ENCODE measurements around the gene MGP. TPM values are rescaled to one million over a fixed set of nuclear protein-coding genes. Genes with fewer than 3 reads are reported as not detected.

MGP gene
- 100 to 1,000 TPM; 651 to 789 TPM for total RNA-seq
- polyA plus RNA-seq (ENCODE audit: insufficient read length in 6 of 6), result 100 to 1,000 TPM in 1 of 6 donors, 10 to 100 TPM in 5; 78.8 to 102 (median 82.6) TPM
- long read RNA-seq, donor 1, transcript MGP-203 (4 exons, 1,405 nt), result major isoform, 146 of 158 reads
- long read RNA-seq, donor 1, partial matches to known transcripts, result 0 of 158 reads
- long read RNA-seq, donor 1, other reads (novel, unspliced or antisense), result 11 of 158 reads
- long read RNA-seq, donor 2, transcript MGP-203 (4 exons, 1,405 nt), result major isoform, 64 of 64 reads
- long read RNA-seq, donor 2, partial matches to known transcripts, result 0 of 64 reads
- long read RNA-seq, donor 2, other reads (novel, unspliced or antisense), result 0 of 64 reads
- long read RNA-seq, donor 3, transcript MGP-203 (4 exons, 1,405 nt), result major isoform, 22 of 27 reads
- long read RNA-seq, donor 3, partial matches to known transcripts, result 5 of 27 reads
- long read RNA-seq, donor 3, other reads (novel, unspliced or antisense), result 0 of 27 reads
- long read RNA-seq, donor 4, transcript MGP-203 (4 exons, 1,405 nt), result major isoform, 996 of 1,037 reads
- long read RNA-seq, donor 4, partial matches to known transcripts, result 3 of 1,037 reads
- long read RNA-seq, donor 4, other reads (novel, unspliced or antisense), result 37 of 1,037 reads
- long read RNA-seq, donor 5, transcript MGP-203 (4 exons, 1,405 nt), result major isoform, 91 of 110 reads
- long read RNA-seq, donor 5, partial matches to known transcripts, result 13 of 110 reads
- long read RNA-seq, donor 5, other reads (novel, unspliced or antisense), result 6 of 110 reads
- long read RNA-seq, donor 6, transcript MGP-203 (4 exons, 1,405 nt), result major isoform, 75 of 75 reads
- long read RNA-seq, donor 6, partial matches to known transcripts, result 0 of 75 reads
- long read RNA-seq, donor 6, other reads (novel, unspliced or antisense), result 0 of 75 reads
- long read RNA-seq, donor 7, transcript MGP-203 (4 exons, 1,405 nt), result major isoform, 16 of 21 reads
- long read RNA-seq, donor 7, partial matches to known transcripts, result 0 of 21 reads
- long read RNA-seq, donor 7, other reads (novel, unspliced or antisense), result 5 of 21 reads
- long read RNA-seq, donor 8, transcript MGP-203 (4 exons, 1,405 nt), result major isoform, 29 of 29 reads
- long read RNA-seq, donor 8, partial matches to known transcripts, result 0 of 29 reads
- long read RNA-seq, donor 8, other reads (novel, unspliced or antisense), result 0 of 29 reads
- long read RNA-seq, donor 9, partial matches to known transcripts, result 0 of 2 reads
- long read RNA-seq, donor 9, other reads (novel, unspliced or antisense), result 0 of 2 reads
- long read RNA-seq, donor 10, transcript MGP-203 (4 exons, 1,405 nt), result major isoform, 571 of 606 reads
- long read RNA-seq, donor 10, partial matches to known transcripts, result 0 of 606 reads
- long read RNA-seq, donor 10, other reads (novel, unspliced or antisense), result 35 of 606 reads
- long read RNA-seq, donor 11, transcript MGP-203 (4 exons, 1,405 nt), result major isoform, 18 of 18 reads
- long read RNA-seq, donor 11, partial matches to known transcripts, result 0 of 18 reads
- long read RNA-seq, donor 11, other reads (novel, unspliced or antisense), result 0 of 18 reads
- long read RNA-seq, donor 12, transcript MGP-203 (4 exons, 1,405 nt), result major isoform, 24 of 24 reads
- long read RNA-seq, donor 12, partial matches to known transcripts, result 0 of 24 reads
- long read RNA-seq, donor 12, other reads (novel, unspliced or antisense), result 0 of 24 reads

GRCh38 chr12:14885718-14886221 lies at the start of gene MGP:
Gene MGP (minus strand): TSS chr12:14885854. CDS start chr12:14885791, 63 bp downstream.
- Histone ChIP-seq H3K36me3 (peaks cover 0 to 5% of the 10 kb centered on the region in 2 donors), H3K4me3 (peak within 1 kb of the TSS; percentile 15 to 30), H3K9me3 (no peaks in the 10 kb centered on the region), H3K27ac (peak within 1 kb of the TSS; percentile 61 to 87), H3K27me3 (no peaks in the 10 kb centered on the region), H3K4me1 (peaks cover 0 to 35% of the 10 kb centered on the region in 2 donors)
- peak; percentile 76 for ATAC-seq
- DNase-seq, result peak in 1 of 4 donors; percentile 37
- intact Hi-C loops (cut with DNase I), result no loop called here
- TF ChIP-seq CTCF (IDR thresholded peaks at IDR 0.05), result no peak

GRCh38 chr12:14935031-14935430 lies 49.4 kb upstream of the MGP start:
- H3K4me3 ChIP-seq, result no peak overlapping the region
- peak; percentile 69 for ATAC-seq
- H3K27ac ChIP-seq, result no peak overlapping the region
- H3K9me3 ChIP-seq, result no peaks in the 10 kb centered on the region
- peaks cover 0 to 14% of the 10 kb centered on the region in 2 donors for H3K4me1 ChIP-seq
- intact Hi-C loops (cut with DNase I), result no loop called here
- H3K27me3 ChIP-seq, result no peaks in the 10 kb centered on the region
- no peak for TF ChIP-seq CTCF (IDR thresholded peaks at IDR 0.05)
- H3K36me3 ChIP-seq, result peaks cover 0 to 34% of the 10 kb centered on the region in 2 donors
- DNase-seq, result peak in 1 of 4 donors; percentile 53

- peaks cover 0 to 34% of the 10 kb centered on the region in 2 donors for H3K36me3 ChIP-seq
- no peaks in the 10 kb centered on the region for H3K9me3 ChIP-seq
- H3K27ac ChIP-seq, result no peak overlapping the region
- no peak for DNase-seq
- ATAC-seq, result no peak
- peaks cover 0 to 11% of the 10 kb centered on the region in 2 donors for H3K4me1 ChIP-seq
- no peaks in the 10 kb centered on the region for H3K27me3 ChIP-seq
- no peak overlapping the region for H3K4me3 ChIP-seq
- intact Hi-C loops (cut with DNase I), result no loop called here
- TF ChIP-seq CTCF (IDR thresholded peaks at IDR 0.05), result no peak
Measured at GRCh38 chr12:14934511-14934910, 48.9 kb upstream of the MGP start.

- no peak for DNase-seq
- Histone ChIP-seq H3K27me3 (no peaks in the 10 kb centered on the region), H3K36me3 (peaks cover 0 to 31% of the 10 kb centered on the region in 2 donors), H3K4me3 (no peak overlapping the region), H3K27ac (no peak overlapping the region), H3K4me1 (no peaks in the 10 kb centered on the region), H3K9me3 (no peaks in the 10 kb centered on the region)
- TF ChIP-seq CTCF (IDR thresholded peaks at IDR 0.05), result no peak
- ATAC-seq, result no peak
- intact Hi-C loops (cut with DNase I), result no loop called here
Measured at GRCh38 chr12:14931791-14932560, 46.3 kb upstream of the MGP start.

Measured in left lung (tissue), 14 donors.